HEK293 (cell line): ENCODE results near the gene NCOR2.

Experiments used
- CTCF ChIP-seq: fragments of 450-650 bp; formaldehyde crosslinking; IDR thresholded peaks from 2 replicates; pipeline ENCODE4 v1.5.1; 2016; ENCODE audit warnings: missing biosample characterization, missing genetic modification characterization
- KLF16 ChIP-seq: fragments of 450-650 bp; formaldehyde crosslinking; IDR thresholded peaks from 2 replicates; pipeline ENCODE4 v1.5.1; 2017; ENCODE audit warnings: missing biosample characterization, missing genetic modification characterization
- PRDM2 ChIP-seq: fragments of 450-650 bp; formaldehyde crosslinking; IDR thresholded peaks from 2 replicates; pipeline ENCODE4 v1.5.1; 2016; ENCODE audit warnings: missing biosample characterization, missing genetic modification characterization, borderline replicate concordance
- ZNF449 ChIP-seq: fragments of 450-650 bp; formaldehyde crosslinking; IDR thresholded peaks from 2 replicates; pipeline ENCODE4 v1.5.1; 2017; ENCODE audit warnings: missing biosample characterization, mild to moderate bottlenecking, missing genetic modification characterization, moderate library complexity
- ZNF473 ChIP-seq: fragments of 450-650 bp; formaldehyde crosslinking; IDR thresholded peaks from 2 replicates; pipeline ENCODE4 v1.5.1; 2017; ENCODE audit warnings: missing biosample characterization, missing genetic modification characterization

GRCh38 chr12:124566997-124567672 is at the start of gene NCOR2:
- TF ChIP-seq CTCF (no peak), ZNF449 (tag by site-specific recombination) (no peak), KLF16 (tag by site-specific recombination) (no peak), ZNF473 (tag by site-specific recombination) (no peak), PRDM2 (tag by site-specific recombination) (no peak)
